Trophoblast cell (in vitro differentiated cells and primary cell): ENCODE measurements around the gene CELF6.

Source experiments
- DNase-seq, 2 donors: peaks; one replicate each; pipeline ENCODE4 v3.0.0-alpha.2; 2016
- H2AFZ ChIP-seq: 2 replicates; pipeline ENCODE4 v1.6.1; 2013; ENCODE audit warnings: low read length, moderate library complexity, mild to moderate bottlenecking; ENCODE audit not compliant: insufficient read depth, poor library complexity
- H2AK5ac ChIP-seq: 2 replicates; pipeline ENCODE4 v1.6.1; 2013; ENCODE audit warnings: mild to moderate bottlenecking, low read length
- H2BK120ac ChIP-seq: 2 replicates; pipeline ENCODE4 v1.6.1; 2013; ENCODE audit warnings: low read length, mild to moderate bottlenecking, moderate library complexity; ENCODE audit not compliant: insufficient read depth, poor library complexity
- H2BK12ac ChIP-seq: 2 replicates; pipeline ENCODE4 v1.6.1; 2013; ENCODE audit warnings: mild to moderate bottlenecking, low read length, moderate library complexity
- H2BK5ac ChIP-seq: 2 replicates; pipeline ENCODE4 v1.6.1; 2013; ENCODE audit warnings: low read length, low read depth, moderate library complexity, mild to moderate bottlenecking; ENCODE audit not compliant: poor library complexity
- H3K14ac ChIP-seq: 2 replicates; pipeline ENCODE4 v1.6.1; 2013; ENCODE audit warnings: mild to moderate bottlenecking, low read length
- H3K18ac ChIP-seq: 2 replicates; pipeline ENCODE4 v1.6.1; 2013; ENCODE audit warnings: mild to moderate bottlenecking, low read length
- H3K23ac ChIP-seq: 2 replicates; pipeline ENCODE4 v1.6.1; 2013; ENCODE audit warnings: low read length
- H3K27ac ChIP-seq: 2 replicates; pipeline ENCODE4 v1.5.1; 2013; ENCODE audit warnings: low read depth, mild to moderate bottlenecking, inconsistent platforms, low read length, moderate library complexity
- H3K27me3 ChIP-seq: 2 replicates; pipeline ENCODE4 v1.6.1; 2013; ENCODE audit warnings: inconsistent platforms, mild to moderate bottlenecking, low read length, moderate library complexity; ENCODE audit not compliant: insufficient read depth
- H3K36me3 ChIP-seq, 2 experiments: 1 replicate in 1 of 2; 2 replicates in 1 of 2; pipeline ENCODE4 v1.6.1; 2013; ENCODE audit warnings: low read length in 2 of 2, mild to moderate bottlenecking in 2 of 2, moderate library complexity in 1 of 2; ENCODE audit not compliant: insufficient read depth in 2 of 2, control insufficient read depth in 1 of 2
- H3K4ac ChIP-seq: 2 replicates; pipeline ENCODE4 v1.6.1; 2013; ENCODE audit warnings: low read depth, mild to moderate bottlenecking, low read length, moderate library complexity
- H3K4me1 ChIP-seq, 2 experiments: 1 replicate in 1 of 2; 2 replicates in 1 of 2; pipeline ENCODE4 v1.6.1; 2013; ENCODE audit warnings: low read length in 2 of 2, mild to moderate bottlenecking in 2 of 2, moderate library complexity in 1 of 2; ENCODE audit not compliant: insufficient read depth in 2 of 2, control insufficient read depth in 1 of 2
- H3K4me2 ChIP-seq: 2 replicates; pipeline ENCODE4 v1.6.1; 2013; ENCODE audit warnings: inconsistent platforms, mild to moderate bottlenecking, low read length, moderate library complexity
- H3K4me3 ChIP-seq: 2 replicates; pipeline ENCODE4 v1.5.1; 2013; ENCODE audit warnings: mild to moderate bottlenecking, low read depth, low read length, inconsistent platforms
- H3K79me1 ChIP-seq: one replicate; pipeline ENCODE4 v1.6.1; 2013; ENCODE audit warnings: low read length
- H3K79me2 ChIP-seq: 2 replicates; pipeline ENCODE4 v1.6.1; 2013; ENCODE audit warnings: low read length, mild to moderate bottlenecking; ENCODE audit not compliant: control insufficient read depth, insufficient read depth, poor library complexity
- H3K9ac ChIP-seq: 2 replicates; pipeline ENCODE4 v1.6.1; 2013; ENCODE audit warnings: mild to moderate bottlenecking, low read length
- H3K9me3 ChIP-seq: 2 replicates; pipeline ENCODE4 v1.6.1; 2013; ENCODE audit warnings: low read depth, mild to moderate bottlenecking, control low read depth, inconsistent platforms, low read length; ENCODE audit not compliant: insufficient read depth
- H4K12ac ChIP-seq: 2 replicates; pipeline ENCODE4 v1.6.1; 2013; ENCODE audit warnings: low read depth, mild to moderate bottlenecking, low read length, moderate library complexity
- H4K8ac ChIP-seq: 2 replicates; pipeline ENCODE4 v1.6.1; 2013; ENCODE audit warnings: low read depth, mild to moderate bottlenecking, low read length, moderate library complexity
- H4K91ac ChIP-seq: one replicate; pipeline ENCODE4 v1.6.1; 2013; ENCODE audit warnings: low read depth, mild to moderate bottlenecking, low read length, moderate library complexity
- WGBS: extraction: QIAGEN DNeasy Blood & Tissue Kit; methylation state at CpG from one replicate; pipeline ENCODE4 v1.1.7; 2013; ENCODE audit warnings: missing lambda C conversion rate; ENCODE audit not compliant: insufficient read length, insufficient coverage; ENCODE audit errors: extremely low coverage; 5-methylcytosine and 5-hydroxymethylcytosine counted together

CELF6 gene

GRCh38 chr15:72281713-72282112 lies 38.2 kb downstream of the CELF6 start:
- H3K9me3 ChIP-seq, result no peaks in the 10 kb centered on the region
- no peak overlapping the region for H4K8ac ChIP-seq
- no peak overlapping the region for H2AK5ac ChIP-seq
- no peak overlapping the region for H2AFZ ChIP-seq
- H3K27ac ChIP-seq, result no peak overlapping the region
- no peaks in the 10 kb centered on the region for H3K79me2 ChIP-seq
- no CpG with 5 or more reads among the region's 3 CpGs for WGBS
- H3K18ac ChIP-seq, result no peak overlapping the region
- H4K12ac ChIP-seq, result no peak overlapping the region
- no peak overlapping the region for H3K4ac ChIP-seq
- H3K4me3 ChIP-seq, result no peak overlapping the region
- no peak overlapping the region for H2BK5ac ChIP-seq
- H3K36me3 ChIP-seq, result no peaks in the 10 kb centered on the region
- no peak overlapping the region for H3K23ac ChIP-seq
- H3K4me1 ChIP-seq, result peaks cover 0 to 4% of the 10 kb centered on the region in 2 experiments
- no peak for DNase-seq
- no peak overlapping the region for H3K4me2 ChIP-seq
- no peak overlapping the region for H3K9ac ChIP-seq
- no peak overlapping the region for H2BK120ac ChIP-seq
- H3K27me3 ChIP-seq, result no peaks in the 10 kb centered on the region
- H4K91ac ChIP-seq, result no peak overlapping the region
- H3K79me1 ChIP-seq, result no peaks in the 10 kb centered on the region
- no peak overlapping the region for H2BK12ac ChIP-seq
- no peak overlapping the region for H3K14ac ChIP-seq

GRCh38 chr15:72280751-72281150 lies 39.2 kb downstream of the CELF6 start:
- Histone ChIP-seq H3K79me1 (no peaks in the 10 kb centered on the region), H3K4me2 (no peak overlapping the region), H3K23ac (no peak overlapping the region), H2BK12ac (no peak overlapping the region), H3K79me2 (no peaks in the 10 kb centered on the region), H2BK120ac (no peak overlapping the region), H3K4me1 (peaks cover 0 to 4% of the 10 kb centered on the region in 2 experiments), H2AK5ac (no peak overlapping the region), H3K9me3 (no peaks in the 10 kb centered on the region), H3K18ac (no peak overlapping the region), H3K9ac (no peak overlapping the region), H2AFZ (no peak overlapping the region), H4K8ac (no peak overlapping the region), H3K27me3 (no peaks in the 10 kb centered on the region), H3K4me3 (no peak overlapping the region), H4K12ac (no peak overlapping the region), H2BK5ac (no peak overlapping the region), H3K4ac (no peak overlapping the region), H3K27ac (no peak overlapping the region), H3K36me3 (no peaks in the 10 kb centered on the region), H4K91ac (no peak overlapping the region), H3K14ac (no peak overlapping the region)
- no peak for DNase-seq
- WGBS, result no CpG with 5 or more reads among the region's 2 CpGs

- no CpG with 5 or more reads among the region's 1 CpG for WGBS
- Histone ChIP-seq H3K4ac (no peak overlapping the region), H4K12ac (no peak overlapping the region), H3K36me3 (no peaks in the 10 kb centered on the region), H3K79me2 (no peaks in the 10 kb centered on the region), H4K8ac (no peak overlapping the region), H3K4me2 (no peak overlapping the region), H3K18ac (no peak overlapping the region), H3K27ac (no peak overlapping the region), H2BK12ac (no peak overlapping the region), H2AK5ac (no peak overlapping the region), H3K14ac (no peak overlapping the region), H2BK5ac (no peak overlapping the region), H3K9ac (no peak overlapping the region), H3K79me1 (no peaks in the 10 kb centered on the region), H3K23ac (no peak overlapping the region), H2AFZ (no peak overlapping the region), H3K27me3 (no peaks in the 10 kb centered on the region), H3K4me3 (no peak overlapping the region), H2BK120ac (no peak overlapping the region), H3K9me3 (no peaks in the 10 kb centered on the region), H4K91ac (no peak overlapping the region), H3K4me1 (peaks cover 0 to 4% of the 10 kb centered on the region in 2 experiments)
- DNase-seq, result no peak
Measured at GRCh38 chr15:72278737-72279136, 41.2 kb downstream of the CELF6 start.

GRCh38 chr15:72276326-72276700 lies 43.6 kb downstream of the CELF6 start:
- H2BK12ac ChIP-seq, result no peak overlapping the region
- no peaks in the 10 kb centered on the region for H3K9me3 ChIP-seq
- H3K18ac ChIP-seq, result no peak overlapping the region
- no peak overlapping the region for H3K4me2 ChIP-seq
- no peak overlapping the region for H2AK5ac ChIP-seq
- H2BK5ac ChIP-seq, result no peak overlapping the region
- peaks cover 0 to 4% of the 10 kb centered on the region in 2 experiments for H3K4me1 ChIP-seq
- no peak overlapping the region for H3K27ac ChIP-seq
- H3K79me1 ChIP-seq, result peaks cover 5% of the 10 kb centered on the region
- peaks cover 5% of the 10 kb centered on the region for H3K79me2 ChIP-seq
- no peak overlapping the region for H2AFZ ChIP-seq
- no peak overlapping the region for H4K91ac ChIP-seq
- no peak overlapping the region for H4K8ac ChIP-seq
- no peak overlapping the region for H4K12ac ChIP-seq
- no peak overlapping the region for H3K4ac ChIP-seq
- no peak overlapping the region for H2BK120ac ChIP-seq
- DNase-seq, result no peak
- no peak overlapping the region for H3K14ac ChIP-seq
- no peaks in the 10 kb centered on the region for H3K36me3 ChIP-seq
- no peak overlapping the region for H3K23ac ChIP-seq
- H3K9ac ChIP-seq, result no peak overlapping the region
- no peak overlapping the region for H3K4me3 ChIP-seq
- H3K27me3 ChIP-seq, result no peaks in the 10 kb centered on the region
